ENCODE measurements around the gene FOXP1. TPM values are rescaled to one million over a fixed set of nuclear protein-coding genes. Genes with fewer than 3 reads are reported as not detected.

The FOXP1 gene
- total RNA-seq, 1 donor from 2014 or later: 26.1 TPM

DNA sequence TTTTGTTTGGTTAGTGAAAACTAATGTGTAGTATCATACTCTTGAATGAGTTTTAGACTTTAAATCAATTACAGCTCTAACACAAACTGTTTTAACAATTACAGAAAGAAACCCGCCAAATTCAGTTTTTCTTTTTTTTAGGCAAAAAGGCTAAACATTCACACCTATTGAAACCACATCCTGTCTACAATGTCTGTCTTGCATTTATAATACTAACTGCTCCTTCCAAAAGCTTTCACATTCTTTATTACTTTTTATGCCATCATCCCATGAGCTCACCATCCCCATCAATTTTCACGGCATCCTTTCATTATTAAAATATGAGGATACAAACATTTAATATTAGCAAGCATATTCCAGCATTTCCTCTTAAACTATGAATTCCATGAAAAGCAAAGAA lies 593.3 kb downstream of the FOXP1 start:
- no peak overlapping the region for H3K4me3 ChIP-seq (ENCODE audit: low read depth, low read length)
- TF ChIP-seq, protein P1, sequence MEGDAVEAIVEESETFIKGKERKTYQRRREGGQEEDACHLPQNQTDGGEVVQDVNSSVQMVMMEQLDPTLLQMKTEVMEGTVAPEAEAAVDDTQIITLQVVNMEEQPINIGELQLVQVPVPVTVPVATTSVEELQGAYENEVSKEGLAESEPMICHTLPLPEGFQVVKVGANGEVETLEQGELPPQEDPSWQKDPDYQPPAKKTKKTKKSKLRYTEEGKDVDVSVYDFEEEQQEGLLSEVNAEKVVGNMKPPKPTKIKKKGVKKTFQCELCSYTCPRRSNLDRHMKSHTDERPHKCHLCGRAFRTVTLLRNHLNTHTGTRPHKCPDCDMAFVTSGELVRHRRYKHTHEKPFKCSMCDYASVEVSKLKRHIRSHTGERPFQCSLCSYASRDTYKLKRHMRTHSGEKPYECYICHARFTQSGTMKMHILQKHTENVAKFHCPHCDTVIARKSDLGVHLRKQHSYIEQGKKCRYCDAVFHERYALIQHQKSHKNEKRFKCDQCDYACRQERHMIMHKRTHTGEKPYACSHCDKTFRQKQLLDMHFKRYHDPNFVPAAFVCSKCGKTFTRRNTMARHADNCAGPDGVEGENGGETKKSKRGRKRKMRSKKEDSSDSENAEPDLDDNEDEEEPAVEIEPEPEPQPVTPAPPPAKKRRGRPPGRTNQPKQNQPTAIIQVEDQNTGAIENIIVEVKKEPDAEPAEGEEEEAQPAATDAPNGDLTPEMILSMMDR (conservative IDR thresholded peaks at IDR 0.05; ENCODE audit: low read depth, low read length): no peak
- DNase-seq (ENCODE audit: low read depth): no peak

DNA sequence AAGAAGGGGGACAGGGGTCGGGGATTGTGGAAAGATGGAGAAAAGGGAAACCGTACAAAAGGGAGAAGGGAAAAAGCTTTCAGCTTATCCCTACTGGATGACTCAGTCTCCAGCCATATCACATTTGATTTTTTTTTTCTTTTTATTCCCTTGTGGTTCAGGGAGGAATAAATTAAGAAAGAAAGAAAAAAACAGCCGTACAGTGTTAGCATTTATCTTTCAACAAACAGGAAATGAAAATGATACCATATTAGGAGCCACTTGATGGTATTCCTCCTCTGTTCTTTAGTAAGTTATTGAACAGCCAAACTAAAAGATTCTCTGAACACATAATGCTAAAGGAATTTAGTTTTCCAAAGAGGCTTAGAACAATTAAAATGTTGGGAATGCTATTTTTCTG lies 594.4 kb downstream of the FOXP1 start:
- DNase-seq (ENCODE audit: low read depth): peak; percentile 70
- TF ChIP-seq, protein P1 (conservative IDR thresholded peaks at IDR 0.05; ENCODE audit: low read depth, low read length): no peak
- no peak overlapping the region for H3K4me3 ChIP-seq (ENCODE audit: low read depth, low read length)

DNA sequence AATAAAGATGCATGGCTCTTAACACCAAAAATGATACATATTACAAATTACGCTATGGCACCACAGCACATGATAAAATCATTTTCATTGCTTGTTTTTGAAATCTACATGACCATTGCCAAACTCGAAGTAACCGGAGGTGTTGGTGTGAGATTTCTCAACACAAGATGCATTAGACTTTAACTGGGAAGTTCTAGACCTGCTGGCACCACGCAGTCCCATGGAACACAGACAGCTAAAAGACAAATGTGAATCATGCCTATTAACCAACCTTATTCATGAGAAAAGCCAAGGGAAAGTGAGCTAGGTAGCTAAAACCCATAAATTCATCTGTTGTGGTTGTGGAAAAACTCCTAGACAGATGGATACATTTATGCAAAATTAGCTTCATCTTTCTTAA lies 595.4 kb downstream of the FOXP1 start:
- DNase-seq (ENCODE audit: low read depth): no peak
- TF ChIP-seq, protein P1 (conservative IDR thresholded peaks at IDR 0.05; ENCODE audit: low read depth, low read length): no peak
- no peak overlapping the region for H3K4me3 ChIP-seq (ENCODE audit: low read depth, low read length)

DNA sequence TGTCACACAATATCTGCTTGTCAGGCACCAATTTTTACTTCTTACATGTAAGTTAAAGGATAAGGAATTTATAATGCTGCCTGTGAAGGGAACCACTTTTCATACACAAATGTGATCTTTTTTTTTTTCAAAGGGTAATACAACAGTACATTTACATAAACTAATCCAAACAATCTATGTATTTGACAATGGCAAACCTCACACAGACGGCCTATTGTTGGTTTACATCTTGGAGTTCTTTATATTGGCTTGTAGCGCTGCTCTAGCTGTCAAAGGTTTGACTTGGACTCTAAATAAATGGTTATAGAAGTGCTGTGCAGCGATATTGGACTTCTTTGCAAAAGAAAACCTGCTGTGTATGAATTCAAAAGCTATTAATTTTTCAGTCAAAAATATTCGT lies 598.0 kb downstream of the FOXP1 start:
- no peak overlapping the region for H3K4me3 ChIP-seq (ENCODE audit: low read depth, low read length)
- no peak for DNase-seq (ENCODE audit: low read depth)
- TF ChIP-seq, protein P1 (conservative IDR thresholded peaks at IDR 0.05; ENCODE audit: low read depth, low read length): no peak

DNA sequence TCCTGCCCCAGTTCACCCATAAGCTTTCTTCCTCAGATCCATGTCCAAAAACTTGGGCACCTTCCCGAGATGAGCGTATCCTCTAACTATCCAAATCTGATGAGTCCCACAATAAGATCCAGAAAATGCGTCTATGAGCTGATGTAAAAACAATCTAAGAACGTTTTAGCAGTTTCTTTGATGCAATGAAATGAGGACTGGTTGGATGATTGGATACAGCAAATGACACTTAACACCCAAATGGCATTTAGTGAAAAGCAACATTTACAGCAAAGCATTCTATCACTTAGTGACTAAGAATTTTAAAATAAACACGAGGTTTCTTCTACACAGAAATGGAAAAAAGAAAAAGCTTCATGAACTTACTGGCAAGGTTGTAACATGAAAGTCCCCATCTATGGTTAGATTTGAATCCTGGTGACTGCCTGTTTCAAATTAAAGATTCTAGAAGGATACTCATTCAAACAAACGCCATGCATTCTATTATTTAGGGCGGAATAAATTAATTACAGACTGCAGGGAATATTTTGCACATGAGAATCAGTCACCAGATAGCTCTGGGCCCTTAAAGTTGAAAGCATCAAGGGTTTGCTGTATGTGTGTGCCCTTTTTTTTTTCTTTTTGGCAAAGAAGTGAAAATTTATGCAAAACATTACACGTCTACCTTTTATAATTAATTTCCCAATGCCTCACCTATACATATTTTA lies 598.6 kb downstream of the FOXP1 start:
- TF ChIP-seq, protein P1 (conservative IDR thresholded peaks at IDR 0.05; ENCODE audit: low read depth, low read length): no peak
- DNase-seq (ENCODE audit: low read depth): no peak
- no peak overlapping the region for H3K4me3 ChIP-seq (ENCODE audit: low read depth, low read length)

DNA sequence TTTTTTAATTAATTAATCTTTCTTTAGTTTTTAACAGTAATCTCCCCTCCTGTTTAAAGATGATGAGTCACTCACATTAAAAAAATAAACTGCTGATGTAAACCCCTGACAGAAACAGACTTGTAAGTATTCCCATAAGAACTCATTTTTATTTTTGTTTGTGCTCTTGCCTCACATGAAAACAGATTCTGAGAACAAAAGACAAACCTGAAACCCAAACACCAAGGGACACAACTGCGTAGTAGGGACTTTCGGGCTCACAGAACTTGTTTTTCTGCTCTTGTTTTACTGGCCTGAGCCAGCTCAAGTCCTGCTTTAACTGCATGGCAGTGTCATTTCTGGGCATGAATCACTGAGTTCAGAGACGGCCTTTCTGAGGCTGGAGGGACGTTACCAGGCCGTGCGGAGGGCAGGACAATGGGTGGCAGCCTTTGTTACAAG lies 600.8 kb downstream of the FOXP1 start:
- H3K4me3 ChIP-seq (ENCODE audit: low read depth, low read length): no peak overlapping the region
- DNase-seq (ENCODE audit: low read depth): peak; percentile 58
- TF ChIP-seq, protein P1 (conservative IDR thresholded peaks at IDR 0.05; ENCODE audit: low read depth, low read length): no peak

DNA sequence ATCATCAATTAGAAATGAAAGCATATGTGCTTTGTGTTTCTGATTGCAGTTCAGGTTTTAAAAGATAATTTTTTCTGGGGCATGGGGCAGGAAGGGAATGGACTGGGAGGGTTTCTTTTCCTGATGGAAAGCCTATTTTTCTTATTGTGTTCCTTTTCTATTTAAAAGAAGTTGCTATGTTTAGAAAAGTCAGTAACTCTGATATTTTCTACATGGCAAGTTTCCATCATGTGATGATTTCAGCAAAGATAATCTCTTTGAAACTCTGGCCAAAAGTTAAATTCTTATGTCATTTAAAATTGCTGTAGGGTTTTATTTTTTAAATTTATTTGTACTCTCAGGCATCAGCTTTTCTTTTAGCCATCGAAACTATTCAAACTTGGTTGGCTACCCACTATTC lies 601.2 kb downstream of the FOXP1 start:
- no peak for DNase-seq (ENCODE audit: low read depth)
- TF ChIP-seq, protein P1 (conservative IDR thresholded peaks at IDR 0.05; ENCODE audit: low read depth, low read length): no peak
- H3K4me3 ChIP-seq (ENCODE audit: low read depth, low read length): no peak overlapping the region
